Esophagus muscularis mucosa (tissue), 4 donors: ENCODE results near the gene LYPD6B.

Experiments used
- EP300 ChIP-seq: sonication (generic); formaldehyde crosslinking; IDR thresholded peaks from one replicate; pipeline ENCODE4 v1.6.1; 2017; ENCODE audit warnings: antibody characterized with exemption
- POLR2AphosphoS5 ChIP-seq, 2 donors: sonication (generic); formaldehyde crosslinking; IDR thresholded peaks; one replicate each; pipeline ENCODE4 v1.6.1; 2017; ENCODE audit warnings: antibody characterized with exemption in 2 of 2
- TF ChIP-seq, protein P1 (sequence below), 3 experiments: fragments of 200-600 bp in 2 of 3; fragments of 450-650 bp in 1 of 3; sonication (generic) in 2 of 3; IDR thresholded peaks; one replicate each; pipeline ENCODE4 v1.5.1; 2017 to 2019; ENCODE audit warnings: antibody characterized with exemption in 3 of 3, mild to moderate bottlenecking in 2 of 3, moderate library complexity in 1 of 3

DNA sequence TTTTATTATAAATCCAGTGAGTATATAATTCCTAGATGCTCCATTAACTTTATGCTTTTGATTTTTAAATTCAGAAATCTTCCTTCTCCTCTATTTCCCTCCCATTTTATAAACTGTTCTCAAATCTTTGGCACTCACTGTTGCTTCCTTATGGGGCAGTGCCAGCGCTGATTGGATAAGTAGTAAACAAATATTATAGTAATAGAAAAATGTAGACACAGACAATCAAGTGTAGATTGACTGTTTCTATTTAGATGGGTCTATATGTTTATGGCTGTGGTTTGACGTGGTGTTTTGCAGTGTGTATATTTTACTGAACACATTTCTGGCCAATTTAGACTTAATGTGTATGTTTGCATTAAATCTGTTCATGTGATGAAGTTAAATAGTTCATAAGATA is 36.6 kb downstream of the LYPD6B start:
- TF ChIP-seq POLR2AphosphoS5 (IDR thresholded peaks at IDR 0.05) (no peak), EP300 (no peak)
- TF ChIP-seq, protein P1, sequence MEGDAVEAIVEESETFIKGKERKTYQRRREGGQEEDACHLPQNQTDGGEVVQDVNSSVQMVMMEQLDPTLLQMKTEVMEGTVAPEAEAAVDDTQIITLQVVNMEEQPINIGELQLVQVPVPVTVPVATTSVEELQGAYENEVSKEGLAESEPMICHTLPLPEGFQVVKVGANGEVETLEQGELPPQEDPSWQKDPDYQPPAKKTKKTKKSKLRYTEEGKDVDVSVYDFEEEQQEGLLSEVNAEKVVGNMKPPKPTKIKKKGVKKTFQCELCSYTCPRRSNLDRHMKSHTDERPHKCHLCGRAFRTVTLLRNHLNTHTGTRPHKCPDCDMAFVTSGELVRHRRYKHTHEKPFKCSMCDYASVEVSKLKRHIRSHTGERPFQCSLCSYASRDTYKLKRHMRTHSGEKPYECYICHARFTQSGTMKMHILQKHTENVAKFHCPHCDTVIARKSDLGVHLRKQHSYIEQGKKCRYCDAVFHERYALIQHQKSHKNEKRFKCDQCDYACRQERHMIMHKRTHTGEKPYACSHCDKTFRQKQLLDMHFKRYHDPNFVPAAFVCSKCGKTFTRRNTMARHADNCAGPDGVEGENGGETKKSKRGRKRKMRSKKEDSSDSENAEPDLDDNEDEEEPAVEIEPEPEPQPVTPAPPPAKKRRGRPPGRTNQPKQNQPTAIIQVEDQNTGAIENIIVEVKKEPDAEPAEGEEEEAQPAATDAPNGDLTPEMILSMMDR (IDR thresholded peaks at IDR 0.05): no peak
